ENCODE measurements around the gene ADSS1.

The ADSS1 gene

GRCh38 chr14:104741108-104741802 is 17.2 kb downstream of the ADSS1 start:
- DNase-seq = no peak
- Histone ChIP-seq H3K36me3 (replicated peaks) (no peaks in the 10 kb centered on the region), H3K27me3 (replicated peaks) (no peaks in the 10 kb centered on the region), H3K4me3 (ENCODE audit: low read depth, low read length) (no peak overlapping the region), H3K27ac (no peak overlapping the region)
- TF ChIP-seq CTCF (IDR thresholded peaks at IDR 0.05; ENCODE audit: low read depth, low read length, missing control alignments) = no peak
- in situ Hi-C loops (cut with HindIII; ENCODE audit: low pct_ligation_motif_present, low sequenced_read_pairs) = no loop called here

GRCh38 chr14:104741803-104742251 is 17.8 kb downstream of the ADSS1 start:
- H3K27me3 ChIP-seq (replicated peaks) = no peaks in the 10 kb centered on the region
- in situ Hi-C loops (cut with HindIII; ENCODE audit: low pct_ligation_motif_present, low sequenced_read_pairs) = no loop called here
- H3K27ac ChIP-seq = no peak overlapping the region
- TF ChIP-seq CTCF (IDR thresholded peaks at IDR 0.05; ENCODE audit: low read depth, low read length, missing control alignments) = no peak
- no peak overlapping the region for H3K4me3 ChIP-seq (ENCODE audit: low read depth, low read length)
- no peaks in the 10 kb centered on the region for H3K36me3 ChIP-seq (replicated peaks)
- DNase-seq = no peak

GRCh38 chr14:104742586-104743455 is 18.8 kb downstream of the ADSS1 start:
- in situ Hi-C loops (cut with HindIII; ENCODE audit: low pct_ligation_motif_present, low sequenced_read_pairs) = no loop called here
- Histone ChIP-seq H3K27ac (no peak overlapping the region), H3K36me3 (replicated peaks) (no peaks in the 10 kb centered on the region), H3K4me3 (ENCODE audit: low read depth, low read length) (no peak overlapping the region), H3K27me3 (replicated peaks) (no peaks in the 10 kb centered on the region)
- no peak for DNase-seq
- no peak for TF ChIP-seq CTCF (IDR thresholded peaks at IDR 0.05; ENCODE audit: low read depth, low read length, missing control alignments)

- no peak for TF ChIP-seq CTCF (IDR thresholded peaks at IDR 0.05; ENCODE audit: low read depth, low read length, missing control alignments)
- in situ Hi-C loops (cut with HindIII; ENCODE audit: low pct_ligation_motif_present, low sequenced_read_pairs) = no loop called here
- Histone ChIP-seq H3K4me3 (ENCODE audit: low read depth, low read length) (no peak overlapping the region), H3K27me3 (replicated peaks) (no peaks in the 10 kb centered on the region), H3K27ac (no peak overlapping the region), H3K36me3 (replicated peaks) (no peaks in the 10 kb centered on the region)
- no peak for DNase-seq
Observed at GRCh38 chr14:104743461-104744380, 19.7 kb downstream of the ADSS1 start.

GRCh38 chr14:104744484-104744883 is 20.5 kb downstream of the ADSS1 start:
- Histone ChIP-seq H3K4me3 (ENCODE audit: low read depth, low read length) (no peak overlapping the region), H3K36me3 (replicated peaks) (no peaks in the 10 kb centered on the region), H3K27me3 (replicated peaks) (no peaks in the 10 kb centered on the region), H3K27ac (no peak overlapping the region)
- no peak for TF ChIP-seq CTCF (IDR thresholded peaks at IDR 0.05; ENCODE audit: low read depth, low read length, missing control alignments)
- DNase-seq = no peak
- in situ Hi-C loops (cut with HindIII; ENCODE audit: low pct_ligation_motif_present, low sequenced_read_pairs) = no loop called here
